K562 (cell line): ENCODE results near the gene ZNF276. TPM values are rescaled to one million over a fixed set of nuclear protein-coding genes. Genes with fewer than 3 reads are reported as not detected.
A peak's percentile ranks its signal among the peaks of the same experiment; 100 is the strongest.

Source experiments
- ATAC-seq: fragments of 200-7000 bp; cut with Tn5 transposase; 3 replicates; pipeline ENCODE4 v1.9.1; 2020; ENCODE audit warnings: moderate library complexity
- BruUV-seq: library from RNA; stranded (reverse); fragments of 400-500 nt; replicated peaks from 2 replicates; lab custom pipeline; 2021; lab: Mats Ljungman, UMichigan
- CTCF ChIA-PET: fragments of 300-600 bp; formaldehyde crosslinking; extraction: SDS; loops from one replicate; lab custom pipeline; 2021; ENCODE audit warnings: low intra/inter-chr PET ratio; lab: Yijun Ruan, JAX
- POLR2A ChIA-PET: fragments of 300-600, 350-650 bp; sonication (Branson Sonifier 250); formaldehyde crosslinking; extraction: SDS; loops from one replicate; lab custom pipeline; 2021; ENCODE audit warnings: antibody characterized with exemption, inconsistent platforms; lab: Yijun Ruan, JAX
- DNase-seq, 4 experiments: peaks; one replicate each; pipeline versions ENCODE4 v3.0.0 to v3.0.0-alpha.2; 2011 to 2018; ENCODE audit warnings: low spot score in 3 of 4, mixed read lengths in 3 of 4; ENCODE audit errors: extremely low read depth in 1 of 4
- FAIRE-seq: peaks from 2 replicates; lab custom pipeline; 2011; peaks lifted over from hg19 to GRCh38; lab: Jason Lieb, UNC
- H2AFZ ChIP-seq: 2 replicates; pipeline ENCODE4 v1.6.0; 2011; ENCODE audit warnings: low read depth, low read length, control low read depth, inconsistent platforms
- H3K27ac ChIP-seq: fragments of 200-600 bp; 3 replicates; pipeline ENCODE4 v1.8.0; 2011; ENCODE audit warnings: low read depth, mild to moderate bottlenecking, control low read depth, inconsistent platforms, low read length, moderate library complexity, mixed read lengths; ENCODE audit errors: extremely low read depth
- H3K27me3 ChIP-seq, 2 experiments: fragments of 300-600 bp in 1 of 2; 2 replicates in 1 of 2; 3 replicates in 1 of 2; pipeline versions ENCODE4 v1.6.0 to v1.8.0; 2011; ENCODE audit warnings: inconsistent platforms in 2 of 2, low read length in 2 of 2, mild to moderate bottlenecking in 1 of 2, mixed read lengths in 1 of 2, moderate library complexity in 1 of 2; ENCODE audit not compliant: control insufficient read depth in 2 of 2, insufficient read depth in 2 of 2
- H3K36me3 ChIP-seq: fragments of 300-600 bp; 3 replicates; pipeline ENCODE4 v1.8.0; 2011; ENCODE audit warnings: mild to moderate bottlenecking, low read length, inconsistent platforms; ENCODE audit not compliant: control insufficient read depth, insufficient read depth
- H3K4me1 ChIP-seq, 2 experiments: fragments of 200-600 bp in 1 of 2; replicated peaks in 1 of 2; 2 replicates in 1 of 2; 3 replicates in 1 of 2; pipeline versions ENCODE4 v1.5.1 to v1.8.0; 2011; ENCODE audit warnings: inconsistent platforms in 2 of 2, low read length in 2 of 2, mild to moderate bottlenecking in 1 of 2, mixed read lengths in 1 of 2, moderate library complexity in 1 of 2; ENCODE audit not compliant: control insufficient read depth in 2 of 2, insufficient read depth in 2 of 2
- H3K4me2 ChIP-seq: 2 replicates; pipeline ENCODE4 v1.6.1; 2011; ENCODE audit warnings: low read length, control low read depth, inconsistent platforms, mixed read lengths; ENCODE audit not compliant: insufficient read depth
- H3K4me3 ChIP-seq: fragments of 200-600 bp; sonication (generic), shearing (Covaris generic); 2 replicates; pipeline ENCODE4 v1.5.1; 2016; ENCODE audit warnings: control low read depth, inconsistent platforms
- H3K79me2 ChIP-seq: fragments of 200-600 bp; 3 replicates; pipeline ENCODE4 v1.8.0; 2011; ENCODE audit warnings: low read length, inconsistent platforms; ENCODE audit not compliant: control insufficient read depth, insufficient read depth
- H3K9ac ChIP-seq, 2 experiments: 2 replicates each; pipeline versions ENCODE4 v1.6.0 to v1.6.1; 2011; ENCODE audit warnings: low read depth in 2 of 2, low read length in 2 of 2, control low read depth in 1 of 2, inconsistent platforms in 1 of 2, mild to moderate bottlenecking in 1 of 2, mixed read lengths in 1 of 2; ENCODE audit not compliant: insufficient read depth in 1 of 2
- H3K9me1 ChIP-seq: one replicate; pipeline ENCODE4 v1.6.0; 2011; ENCODE audit warnings: inconsistent platforms, mild to moderate bottlenecking, low read length, moderate library complexity; ENCODE audit not compliant: control insufficient read depth, insufficient read depth
- H3K9me3 ChIP-seq: replicated peaks from 2 replicates; pipeline ENCODE4 v1.5.1; 2011; ENCODE audit warnings: low read depth, low read length, inconsistent platforms; ENCODE audit not compliant: control insufficient read depth, insufficient read depth
- H4K20me1 ChIP-seq: replicated peaks from 2 replicates; pipeline ENCODE4 v1.6.1; 2011; ENCODE audit warnings: low read length, inconsistent platforms, mixed read lengths; ENCODE audit not compliant: control insufficient read depth, insufficient read depth
- ARID4B ChIP-seq: sonication (generic); formaldehyde crosslinking; IDR thresholded peaks from 2 replicates; pipeline ENCODE4 v1.8.0; 2022; ENCODE audit warnings: mild to moderate bottlenecking, missing genetic modification reagents
- IRF2 ChIP-seq: sonication (generic); formaldehyde crosslinking; IDR thresholded peaks from 2 replicates; pipeline ENCODE4 v1.8.1; 2022; ENCODE audit warnings: mild to moderate bottlenecking, missing genetic modification reagents
- MAX ChIP-seq: sonication (generic); formaldehyde crosslinking; IDR thresholded peaks from 2 replicates; pipeline ENCODE4 v1.9.0; 2022; ENCODE audit warnings: mild to moderate bottlenecking, missing genetic modification reagents
- PML ChIP-seq: IDR thresholded peaks from 2 replicates; pipeline ENCODE4 v1.6.1; 2012; ENCODE audit warnings: low read length, inconsistent platforms
- POLR2AphosphoS5 ChIP-seq: IDR thresholded peaks from 2 replicates; pipeline ENCODE4 v1.6.1; 2011; ENCODE audit warnings: mild to moderate bottlenecking, low read depth, low read length, moderate library complexity; ENCODE audit not compliant: control insufficient read depth, insufficient read depth
- POLR2B ChIP-seq: fragments of 450-650 bp; IDR thresholded peaks from 2 replicates; pipeline ENCODE4 v1.6.1; 2018; ENCODE audit warnings: low read depth; ENCODE audit not compliant: partially characterized antibody
- SIRT6 ChIP-seq: IDR thresholded peaks from one replicate; pipeline ENCODE4 v1.6.1; 2012; ENCODE audit warnings: low read depth, mild to moderate bottlenecking, control low read depth, inconsistent platforms, low read length, moderate library complexity
- SMAD1 ChIP-seq: fragments of 150-350 bp; IDR thresholded peaks from 2 replicates; pipeline ENCODE4 v1.6.1; 2014; ENCODE audit warnings: low read length, low read depth; ENCODE audit not compliant: partially characterized antibody
- SUPT5H ChIP-seq: fragments of 450-650 bp; IDR thresholded peaks from 2 replicates; pipeline ENCODE4 v1.6.1; 2016
- TFAP4 ChIP-seq: sonication (generic); formaldehyde crosslinking; IDR thresholded peaks from 2 replicates; pipeline ENCODE4 v1.8.0; 2022; ENCODE audit warnings: missing genetic modification reagents, mild to moderate bottlenecking, moderate library complexity, borderline replicate concordance
- ZNF740 ChIP-seq, 3 experiments: fragments of 200-800 bp in 1 of 3; sonication (Bioruptor generic) in 1 of 3; sonication (generic) in 1 of 3; formaldehyde crosslinking in 1 of 3; IDR thresholded peaks; 2 replicates each; pipeline versions ENCODE4 v1.6.1 to v1.8.0; 2016 to 2022; ENCODE audit warnings: mild to moderate bottlenecking in 2 of 3, missing compliant biosample characterization in 2 of 3, missing genetic modification characterization in 2 of 3, missing genetic modification reagents in 1 of 3
- WGBS: fragments of 100-300 bp; shearing (Covaris generic); methylation state at CpG from one replicate; pipeline ENCODE4 v1.1.6; 2016; ENCODE audit warnings: low coverage, mixed read lengths; ENCODE audit not compliant: insufficient coverage; ENCODE audit errors: missing lambda C conversion rate; 5-methylcytosine and 5-hydroxymethylcytosine counted together
- in situ Hi-C: fragments of 300-500 bp; cut with MboI; formaldehyde crosslinking; loops from 4 replicates; pipeline ENCODE4 v1.15.0; 2018; ENCODE audit warnings: inconsistent platforms, mixed read lengths
- intact Hi-C: fragments of 100-400 bp; cut with micrococcal nuclease; formaldehyde crosslinking; loops from 2 replicates; pipeline ENCODE4 v1.14.2; 2022
- polyA plus RNA-seq, 8 experiments: library from polyadenylated mRNA; depleted of rRNA in 4 of 8; stranded (reverse) in 5 of 8; unstranded in 3 of 8; fragments of >200 nt; fragmentation: Nextera tagmentation in 2 of 8; fragmentation: Illumina TruSeq in 1 of 8; extraction: Ambion mirVana in 2 of 8; extraction: Trizol in 1 of 8; gene quantifications; 2 replicates each; pipeline versions ENCODE4 v1.2.1 to v1.2.3, GENCODE V29; 2011 to 2014; ENCODE audit warnings: inconsistent platforms in 1 of 8, missing spikeins in 1 of 8
- total RNA-seq, 7 experiments: library from RNA; depleted of rRNA in 6 of 7; stranded (reverse); fragments of >200 nt in 6 of 7; fragmentation: Illumina TruSeq in 2 of 7; extraction: Trizol in 2 of 7; gene quantifications; 2 replicates each; pipeline versions ENCODE4 v1.2.1 to v1.2.3, GENCODE V29; 2011 to 2021; ENCODE audit warnings: low replicate concordance in 1 of 7

The ZNF276 gene
- total and polyA plus RNA-seq, 9 of the 15 experiments (the other 6 are each of a cell fraction or from before 2014, with no cell fraction given), result 0.49 to 43.9 (median 15.8) TPM

- Histone ChIP-seq H3K4me3 (no peak overlapping the region), H2AFZ (no peak overlapping the region), H3K4me1 (peaks cover 0 to 11% of the 10 kb centered on the region in 2 experiments; a peak in 1 of 5 replicates), H3K36me3 (peaks cover 97% of the 10 kb centered on the region), H3K9me3 (no peaks in the 10 kb centered on the region), H3K27ac (no peak overlapping the region), H3K4me2 (no peak overlapping the region), H3K9me1 (no peaks in the 10 kb centered on the region), H3K79me2 (0 out of 3 replicates have a peak, but pooled peaks cover 3% of the 10 kb centered on the region), H3K27me3 (no peaks in the 10 kb centered on the region), H4K20me1 (peaks cover 6% of the 10 kb centered on the region; the same call in 1 of the 2 replicates), H3K9ac (no peak overlapping the region)
- TF ChIP-seq ARID4B (CRISPR knock-in tag), result no peak
- TF ChIP-seq TFAP4 (CRISPR knock-in tag), result 0 out of 2 replicates have a peak, but pooled peaks have one; percentile 52
- TF ChIP-seq SMAD1, result no peak
- TF ChIP-seq MAX (CRISPR knock-in tag), result 0 out of 2 replicates have a peak, but pooled peaks have one; percentile 10
- TF ChIP-seq SUPT5H, result peak; percentile 41; the same call in 1 of the 2 replicates
- 0 out of 2 replicates have a peak, but pooled peaks have one; percentile 39 for TF ChIP-seq POLR2AphosphoS5
- peak; percentile 43; the same call in 1 of the 2 replicates for TF ChIP-seq PML
- no peak for TF ChIP-seq ZNF740 (CRISPR knock-in tag; IDR thresholded peaks at IDR 0.05)
- no peak for TF ChIP-seq ZNF740 (tag; IDR thresholded peaks at IDR 0.05)
- peak; percentile 35 for TF ChIP-seq SIRT6
- TF ChIP-seq POLR2B, result peak; percentile 1
- TF ChIP-seq IRF2 (CRISPR knock-in tag), result no peak
- intact Hi-C loops, result no loop called here
- FAIRE-seq (no peak), ATAC-seq (no peak; the same call in 2 of the 3 replicates), DNase-seq (no peak)
- BruUV-seq, result no TSS peak
- in situ Hi-C loops, result no loop called here
- CTCF ChIA-PET, result no interaction called here
- POLR2A ChIA-PET, result interaction anchor here (1.1 to 5.4 kb wide), 2 partner anchors 12 to 19 kb away, joined by 3 to 37 read pairs; no protein-coding TSS in a partner anchor
- 93% methylated on average over 18 of the region's 20 CpGs for WGBS
Measured at GRCh38 chr16:89737341-89738071, 16.2 kb downstream of the ZNF276 start.
